ENCODE results near the gene PGR. TPM values are rescaled to one million over a fixed set of nuclear protein-coding genes. Genes with fewer than 3 reads are reported as not detected.

The PGR gene
- total RNA-seq, 2 donors from 2014 or later = 1.6 to 2.3 TPM

- Histone ChIP-seq H3K9me3 (no peaks in the 10 kb centered on the region), H3K4me1 (no peaks in the 10 kb centered on the region), H3K4me3 (no peak overlapping the region), H3K36me3 (replicated peaks in 1 of 2; ENCODE audit: insufficient read depth in 1 of 2, low read depth in 2 of 2) (no peaks in the 10 kb centered on the region), H3K27me3 (no peaks in the 10 kb centered on the region), H3K27ac (no peak overlapping the region)
- no peak for DNase-seq
- intact Hi-C loops (cut with DNase I) = no loop called here
- ATAC-seq = no peak
- TF ChIP-seq CTCF (IDR thresholded peaks at IDR 0.05) = no peak
- TF ChIP-seq POLR2A (IDR thresholded peaks at IDR 0.05) = no peak
- 80 to 81% methylated on average over 2 of the region's 2 CpGs for WGBS, 2 donors
Measured at GRCh38 chr11:100994966-100995365, 134.6 kb downstream of the PGR start.

GRCh38 chr11:100991541-100991940 lies 138.1 kb downstream of the PGR start:
- Histone ChIP-seq H3K4me1 (no peaks in the 10 kb centered on the region), H3K27ac (no peak overlapping the region), H3K4me3 (no peak overlapping the region), H3K9me3 (no peaks in the 10 kb centered on the region), H3K27me3 (no peaks in the 10 kb centered on the region), H3K36me3 (replicated peaks in 1 of 2; ENCODE audit: insufficient read depth in 1 of 2, low read depth in 2 of 2) (no peaks in the 10 kb centered on the region)
- TF ChIP-seq POLR2A (IDR thresholded peaks at IDR 0.05) (no peak), CTCF (IDR thresholded peaks at IDR 0.05) (no peak)
- 51 to 53% methylated on average over 2 of the region's 2 CpGs for WGBS, 2 donors
- ATAC-seq (no peak), DNase-seq (no peak)
- intact Hi-C loops (cut with DNase I) = no loop called here

- Histone ChIP-seq H3K4me3 (no peak overlapping the region), H3K9me3 (no peaks in the 10 kb centered on the region), H3K27me3 (no peaks in the 10 kb centered on the region), H3K4me1 (no peaks in the 10 kb centered on the region), H3K27ac (no peak overlapping the region), H3K36me3 (replicated peaks in 1 of 2; ENCODE audit: insufficient read depth in 1 of 2, low read depth in 2 of 2) (no peaks in the 10 kb centered on the region)
- ATAC-seq = no peak
- intact Hi-C loops (cut with DNase I) = no loop called here
- no peak for DNase-seq
- 84 to 100% methylated on average over 1 of the region's 1 CpG for WGBS, 2 donors
- TF ChIP-seq POLR2A (IDR thresholded peaks at IDR 0.05) (no peak), CTCF (IDR thresholded peaks at IDR 0.05) (no peak)
Measured at GRCh38 chr11:100990931-100991330, 138.7 kb downstream of the PGR start.

- DNase-seq = no peak
- Histone ChIP-seq H3K9me3 (no peaks in the 10 kb centered on the region), H3K4me3 (no peak overlapping the region), H3K27ac (no peak overlapping the region), H3K36me3 (replicated peaks in 1 of 2; ENCODE audit: insufficient read depth in 1 of 2, low read depth in 2 of 2) (no peaks in the 10 kb centered on the region), H3K27me3 (no peaks in the 10 kb centered on the region), H3K4me1 (no peaks in the 10 kb centered on the region)
- ATAC-seq = no peak
- WGBS, 2 donors = 74 to 85% methylated on average over 3 of the region's 3 CpGs
- TF ChIP-seq POLR2A (IDR thresholded peaks at IDR 0.05) = no peak
- TF ChIP-seq CTCF (IDR thresholded peaks at IDR 0.05) = no peak
- intact Hi-C loops (cut with DNase I) = no loop called here
Measured at GRCh38 chr11:100984668-100985067, 144.9 kb downstream of the PGR start.

GRCh38 chr11:100981196-100981824 lies 148.3 kb downstream of the PGR start:
- no peaks in the 10 kb centered on the region for H3K36me3 ChIP-seq (replicated peaks in 1 of 2; ENCODE audit: insufficient read depth in 1 of 2, low read depth in 2 of 2)
- H3K27me3 ChIP-seq = no peaks in the 10 kb centered on the region
- no peak overlapping the region for H3K27ac ChIP-seq
- DNase-seq (no peak), ATAC-seq (no peak)
- intact Hi-C loops (cut with DNase I) = no loop called here
- no peak for TF ChIP-seq CTCF (IDR thresholded peaks at IDR 0.05)
- TF ChIP-seq POLR2A (IDR thresholded peaks at IDR 0.05) = no peak
- no peaks in the 10 kb centered on the region for H3K9me3 ChIP-seq
- no peaks in the 10 kb centered on the region for H3K4me1 ChIP-seq
- no peak overlapping the region for H3K4me3 ChIP-seq
- 25 to 30% methylated on average over 1 of the region's 1 CpG for WGBS, 2 donors

Data from body of pancreas (tissue), 4 donors.